Measurements from ENCODE around the gene TLNRD1. TPM values are rescaled to one million over a fixed set of nuclear protein-coding genes. Genes with fewer than 3 reads are reported as not detected.

The TLNRD1 gene
- polyA plus RNA-seq, 4 donors = 7.6 to 9.2 (median 8.0) TPM

- no peak for DNase-seq (ENCODE audit: low read depth in 4 of 4, low spot score in 3 of 4)
These were observed 25.1 kb downstream of the TLNRD1 start for GRCh38 chr15:81025721-81026370.

GRCh38 chr15:81026836-81027599, 26.3 kb downstream of the TLNRD1 start:
- DNase-seq (ENCODE audit: low read depth in 4 of 4, low spot score in 3 of 4) = no peak

DNA sequence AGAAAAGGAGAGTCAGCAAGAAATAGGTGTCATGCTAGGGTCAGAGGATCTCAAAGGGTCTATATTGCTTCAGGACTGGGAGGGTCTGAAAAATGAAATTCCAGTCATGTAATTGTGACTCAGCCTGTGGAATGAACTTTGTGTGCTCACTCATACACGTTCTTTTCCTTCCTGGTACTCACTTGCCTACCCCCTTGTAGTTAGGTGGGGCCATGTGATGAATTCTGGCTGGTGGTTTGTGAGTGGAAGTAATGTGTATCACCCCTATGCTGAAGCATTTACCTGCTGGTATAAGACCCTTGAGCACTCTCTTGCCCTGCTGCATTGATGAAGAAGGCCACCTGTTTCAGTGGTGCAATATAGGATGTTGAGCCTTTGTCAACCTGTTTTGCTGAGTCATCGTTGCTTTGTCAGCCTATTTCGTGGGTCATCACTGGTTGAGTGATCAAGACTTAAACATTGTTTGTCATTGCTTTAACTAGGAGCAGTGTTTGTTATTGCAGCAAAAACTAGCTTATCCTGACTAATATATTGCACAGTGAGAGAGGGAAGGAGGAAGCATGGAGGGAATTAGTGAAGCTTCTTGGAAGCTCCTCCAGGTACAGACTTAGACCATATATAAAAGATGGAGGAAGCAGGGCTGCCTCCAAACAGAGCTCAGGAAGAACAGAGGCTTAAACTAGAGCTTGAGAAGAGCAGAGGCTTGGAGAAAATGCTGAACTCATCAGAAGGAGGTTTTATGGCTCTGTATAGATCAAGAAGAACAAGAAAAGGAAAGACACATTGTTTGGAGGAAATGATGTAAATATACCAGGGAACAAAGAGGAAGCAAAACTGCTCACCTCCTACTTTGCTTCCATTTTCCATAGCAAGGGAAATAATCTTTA, 28.9 kb downstream of the TLNRD1 start:
- DNase-seq (ENCODE audit: low read depth in 4 of 4, low spot score in 3 of 4) = no peak

DNA sequence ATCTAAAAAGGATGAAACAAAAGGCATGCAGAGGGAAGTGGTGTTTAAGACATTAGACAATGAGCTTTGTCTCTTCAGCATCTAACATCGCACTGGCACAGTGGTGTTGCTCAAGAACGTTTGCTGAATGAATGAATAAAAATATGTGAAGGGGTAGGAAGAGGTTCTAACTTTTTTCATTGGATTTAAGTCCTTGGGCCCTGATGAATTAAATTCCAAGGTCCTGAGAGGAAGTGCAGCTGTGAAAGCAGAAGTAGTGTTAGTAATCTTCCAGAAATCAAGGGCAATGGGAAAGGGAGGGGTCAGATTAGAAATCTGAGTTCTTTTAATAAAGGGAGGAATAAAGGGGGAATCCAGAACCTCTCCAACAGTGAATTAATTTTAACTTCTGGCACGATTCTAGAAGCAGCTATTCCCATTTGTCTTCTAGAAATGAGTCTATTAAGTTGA, 29.6 kb downstream of the TLNRD1 start:
- no peak for DNase-seq (ENCODE audit: low read depth in 4 of 4, low spot score in 3 of 4)

DNA sequence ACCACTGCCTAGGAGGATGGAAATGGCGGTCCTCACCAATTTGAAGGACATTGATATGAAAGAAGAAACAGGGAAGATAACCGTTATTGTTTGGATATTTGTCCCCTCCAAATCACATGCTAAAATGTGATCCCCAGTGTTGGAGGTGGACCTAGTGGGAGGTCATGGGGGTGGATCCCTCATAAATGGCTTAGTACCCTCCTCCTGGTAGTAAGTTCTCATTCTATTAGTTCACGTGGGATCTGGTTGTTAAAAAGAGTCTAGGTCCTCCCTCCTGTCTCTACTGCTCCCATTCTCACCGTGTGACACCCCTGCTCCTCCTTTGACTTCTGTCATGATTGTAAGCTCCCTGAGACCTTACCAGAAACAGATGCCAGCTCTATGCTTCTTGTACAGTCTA, 30.5 kb downstream of the TLNRD1 start:
- DNase-seq (ENCODE audit: low read depth in 4 of 4, low spot score in 3 of 4) = no peak

DNA sequence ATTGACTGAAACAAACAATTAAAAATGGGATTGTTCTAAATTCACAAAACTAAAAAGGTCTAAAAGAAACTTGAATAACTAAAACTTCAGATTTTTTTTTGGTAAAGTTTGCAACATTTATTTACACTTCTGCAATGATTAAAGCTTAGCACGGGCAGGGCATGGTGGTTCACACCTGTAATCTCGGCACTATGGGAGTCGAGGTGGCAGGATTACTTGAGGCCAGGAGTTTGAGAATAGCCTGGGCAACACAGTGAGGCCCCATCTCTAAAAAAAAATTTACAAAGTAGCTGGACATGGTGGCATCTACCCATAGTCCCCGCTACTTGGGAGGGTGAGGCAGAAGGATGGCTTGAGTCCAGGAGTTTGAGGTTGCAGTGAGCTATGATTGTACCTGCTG, 31.6 kb downstream of the TLNRD1 start:
- no peak for DNase-seq (ENCODE audit: low read depth in 4 of 4, low spot score in 3 of 4)

GRCh38 chr15:81032818-81033217, 32.1 kb downstream of the TLNRD1 start:
- no peak for DNase-seq (ENCODE audit: low read depth in 4 of 4, low spot score in 3 of 4)

DNA sequence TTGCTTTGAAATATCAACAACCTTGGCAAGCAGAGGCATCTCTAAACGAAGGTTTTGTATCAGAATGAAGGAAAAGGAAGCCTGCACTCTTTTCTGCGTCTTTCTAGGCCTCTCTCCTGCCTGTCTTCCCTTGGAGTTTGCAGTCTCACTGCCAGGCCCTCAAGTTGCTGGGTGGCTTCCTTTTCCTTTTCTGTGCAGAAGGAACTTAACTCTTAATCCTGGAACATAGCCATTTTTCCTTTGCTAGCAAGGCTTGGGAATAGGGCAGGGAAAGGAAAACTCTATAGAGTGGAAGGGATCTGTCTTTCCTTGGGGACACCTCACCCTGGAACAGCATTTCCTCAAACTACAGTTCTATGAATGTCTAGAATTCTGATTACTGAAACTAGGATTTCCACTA, 32.8 kb downstream of the TLNRD1 start:
- DNase-seq (ENCODE audit: low read depth in 4 of 4, low spot score in 3 of 4) = no peak

DNA sequence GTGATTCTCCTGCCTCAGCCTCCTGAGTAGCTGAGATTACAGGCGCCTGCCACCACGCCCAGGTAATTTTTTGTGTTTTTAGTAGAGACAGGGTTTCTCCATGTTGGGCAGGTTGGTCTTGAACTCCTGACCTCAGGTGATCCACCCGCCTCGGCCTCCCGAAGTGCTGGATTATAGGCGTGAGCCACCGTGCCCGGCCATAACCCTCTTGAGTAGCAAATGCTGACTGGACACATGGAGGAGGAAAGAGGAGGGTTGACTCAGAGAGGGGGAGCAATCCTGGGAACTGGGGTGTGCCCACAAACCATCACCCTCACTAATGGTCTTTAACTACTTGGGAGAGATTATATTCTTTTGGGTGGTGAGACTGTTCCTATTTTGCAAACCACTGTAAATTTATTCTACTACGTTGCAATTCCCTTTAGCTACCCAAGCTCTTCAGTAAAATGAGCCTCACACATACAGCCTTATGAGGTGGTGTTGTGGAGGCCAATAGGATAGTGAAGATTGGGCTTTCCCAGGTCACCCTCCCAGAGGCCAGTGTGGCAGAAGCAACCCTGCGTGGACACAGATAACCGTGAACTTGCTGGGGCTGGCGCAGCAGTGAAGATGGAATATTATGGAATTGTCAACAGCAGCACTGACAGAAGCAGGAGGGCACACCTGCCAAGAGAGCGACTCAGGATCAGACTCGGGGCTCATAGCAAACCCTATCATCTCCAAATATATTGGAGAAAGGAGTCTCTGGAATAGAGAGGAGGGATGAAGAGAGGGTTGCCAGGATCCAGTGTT, 37.4 kb downstream of the TLNRD1 start:
- no peak for DNase-seq (ENCODE audit: low read depth in 4 of 4, low spot score in 3 of 4)

GRCh38 chr15:81038975-81039607, 38.4 kb downstream of the TLNRD1 start:
- DNase-seq (ENCODE audit: low read depth in 4 of 4, low spot score in 3 of 4) = no peak

- DNase-seq (ENCODE audit: low read depth in 4 of 4, low spot score in 3 of 4) = no peak
These were observed 40.0 kb downstream of the TLNRD1 start for GRCh38 chr15:81040757-81041156.

GRCh38 chr15:81043281-81043934, 42.7 kb downstream of the TLNRD1 start:
- DNase-seq (ENCODE audit: low read depth in 4 of 4, low spot score in 3 of 4) = no peak

DNA sequence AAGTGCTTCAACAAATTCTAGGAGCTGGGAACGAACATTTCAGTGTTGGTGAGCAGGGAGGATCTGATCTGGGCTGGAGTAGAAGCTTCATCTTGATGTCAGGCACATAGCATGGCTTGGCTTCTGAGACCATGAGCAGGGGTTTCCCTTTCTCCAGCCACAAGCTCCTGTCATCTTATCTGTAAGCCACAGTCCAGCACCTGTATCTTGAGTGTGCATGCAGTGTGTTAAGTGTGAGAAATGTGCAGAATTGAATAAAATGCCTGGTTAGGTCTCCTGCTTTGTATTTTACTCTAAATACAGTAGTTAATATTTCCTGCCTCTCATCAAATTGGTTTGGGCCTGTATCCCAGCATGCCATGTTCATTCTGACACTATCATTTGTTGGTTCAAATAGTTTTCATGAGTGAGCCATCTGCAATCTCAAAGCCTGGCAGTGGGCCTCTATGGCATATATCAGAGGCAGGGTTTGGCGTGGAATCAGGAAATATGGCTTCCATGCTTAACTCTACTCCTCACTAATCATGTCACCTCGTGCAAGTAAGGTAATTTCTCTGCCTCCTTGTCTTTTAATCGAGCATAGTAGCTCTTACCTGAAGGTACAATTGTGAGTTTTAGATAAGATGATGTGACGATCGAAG, 43.3 kb downstream of the TLNRD1 start:
- DNase-seq (ENCODE audit: low read depth in 4 of 4, low spot score in 3 of 4) = no peak

GRCh38 chr15:81046290-81046689, 45.6 kb downstream of the TLNRD1 start:
- DNase-seq (ENCODE audit: low read depth in 4 of 4, low spot score in 3 of 4) = no peak

- no peak for DNase-seq (ENCODE audit: low read depth in 4 of 4, low spot score in 3 of 4)
These were observed 47.2 kb downstream of the TLNRD1 start for GRCh38 chr15:81047928-81048327.

GRCh38 chr15:81049835-81050234, 49.1 kb downstream of the TLNRD1 start:
- no peak for DNase-seq (ENCODE audit: low read depth in 4 of 4, low spot score in 3 of 4)

- no peak for DNase-seq (ENCODE audit: low read depth in 4 of 4, low spot score in 3 of 4)
These were observed 49.5 kb downstream of the TLNRD1 start for GRCh38 chr15:81050259-81050658.

- no peak for DNase-seq (ENCODE audit: low read depth in 4 of 4, low spot score in 3 of 4)
These were observed 50.1 kb downstream of the TLNRD1 start for GRCh38 chr15:81050805-81051204.

GRCh38 chr15:81052046-81052445, 51.3 kb downstream of the TLNRD1 start:
- DNase-seq (ENCODE audit: low read depth in 4 of 4, low spot score in 3 of 4) = no peak

Measured in left renal pelvis (tissue), 4 donors.